Tibial nerve (tissue), 4 donors: Measurements from ENCODE around the gene FLNA.

Experiments used
- EP300 ChIP-seq, 2 donors: sonication (generic); formaldehyde crosslinking; IDR thresholded peaks; one replicate each; pipeline ENCODE4 v1.6.1; 2017; ENCODE audit warnings: antibody characterized with exemption in 2 of 2, mild to moderate bottlenecking in 1 of 2
- POLR2A ChIP-seq, 2 donors: fragments of 450-650 bp; IDR thresholded peaks; one replicate each; pipeline ENCODE4 v1.6.1; 2017; ENCODE audit warnings: antibody characterized with exemption in 2 of 2, mild to moderate bottlenecking in 2 of 2, moderate library complexity in 2 of 2
- TF ChIP-seq, protein P1 (sequence below), 5 experiments: fragments of 200-600 bp in 3 of 5; fragments of 450-650 bp in 2 of 5; sonication (generic) in 3 of 5; IDR thresholded peaks; one replicate each; pipeline ENCODE4 v1.5.1; 2016 to 2019; ENCODE audit warnings: antibody characterized with exemption in 5 of 5, mild to moderate bottlenecking in 3 of 5, moderate library complexity in 2 of 5

DNA sequence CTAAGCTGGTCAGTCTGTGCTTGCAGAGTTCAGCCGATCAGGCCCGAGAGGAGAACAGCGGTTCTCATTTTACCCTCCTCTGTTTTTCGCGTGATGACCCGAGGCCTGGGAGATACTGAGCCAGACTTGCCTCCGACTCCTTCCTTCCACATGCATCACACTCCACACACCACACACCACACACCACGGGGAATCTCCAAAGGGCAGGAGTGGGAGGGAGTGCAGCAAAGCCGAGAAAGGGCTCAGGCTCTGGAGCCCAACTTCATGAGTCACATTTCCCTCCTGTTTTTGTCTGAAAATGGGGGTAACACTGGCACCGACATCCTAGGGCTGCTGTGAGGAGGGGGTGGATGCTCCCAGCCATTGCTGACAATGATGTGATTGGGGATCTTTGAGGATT, 39.9 kb downstream of the FLNA start:
- TF ChIP-seq, protein P1, sequence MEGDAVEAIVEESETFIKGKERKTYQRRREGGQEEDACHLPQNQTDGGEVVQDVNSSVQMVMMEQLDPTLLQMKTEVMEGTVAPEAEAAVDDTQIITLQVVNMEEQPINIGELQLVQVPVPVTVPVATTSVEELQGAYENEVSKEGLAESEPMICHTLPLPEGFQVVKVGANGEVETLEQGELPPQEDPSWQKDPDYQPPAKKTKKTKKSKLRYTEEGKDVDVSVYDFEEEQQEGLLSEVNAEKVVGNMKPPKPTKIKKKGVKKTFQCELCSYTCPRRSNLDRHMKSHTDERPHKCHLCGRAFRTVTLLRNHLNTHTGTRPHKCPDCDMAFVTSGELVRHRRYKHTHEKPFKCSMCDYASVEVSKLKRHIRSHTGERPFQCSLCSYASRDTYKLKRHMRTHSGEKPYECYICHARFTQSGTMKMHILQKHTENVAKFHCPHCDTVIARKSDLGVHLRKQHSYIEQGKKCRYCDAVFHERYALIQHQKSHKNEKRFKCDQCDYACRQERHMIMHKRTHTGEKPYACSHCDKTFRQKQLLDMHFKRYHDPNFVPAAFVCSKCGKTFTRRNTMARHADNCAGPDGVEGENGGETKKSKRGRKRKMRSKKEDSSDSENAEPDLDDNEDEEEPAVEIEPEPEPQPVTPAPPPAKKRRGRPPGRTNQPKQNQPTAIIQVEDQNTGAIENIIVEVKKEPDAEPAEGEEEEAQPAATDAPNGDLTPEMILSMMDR (IDR thresholded peaks at IDR 0.05) = no peak
- TF ChIP-seq EP300 (IDR thresholded peaks at IDR 0.05) = no peak
- no peak for TF ChIP-seq POLR2A (IDR thresholded peaks at IDR 0.05)
